Liver (tissue), 3 donors: ENCODE results near the gene PRDM5.

Source experiments
- ATF3 ChIP-seq: IDR thresholded peaks from 2 replicates; pipeline ENCODE4 v1.6.1; 2016; ENCODE audit warnings: antibody characterized with exemption
- FOXA1 ChIP-seq: IDR thresholded peaks from 2 replicates; pipeline ENCODE4 v1.6.1; 2016; ENCODE audit warnings: antibody characterized with exemption
- FOXA2 ChIP-seq: IDR thresholded peaks from 2 replicates; pipeline ENCODE4 v1.6.1; 2016; ENCODE audit warnings: antibody characterized with exemption
- HNF4G ChIP-seq: IDR thresholded peaks from 2 replicates; pipeline ENCODE4 v1.6.1; 2016; ENCODE audit warnings: antibody characterized with exemption
- JUND ChIP-seq, 2 donors: IDR thresholded peaks; 2 replicates each; pipeline ENCODE4 v1.6.1; 2016; ENCODE audit warnings: antibody characterized with exemption in 2 of 2
- SP1 ChIP-seq: IDR thresholded peaks from 2 replicates; pipeline ENCODE4 v1.6.1; 2018; ENCODE audit warnings: antibody characterized with exemption, mild to moderate bottlenecking
- TAF1 ChIP-seq: conservative IDR thresholded peaks from 2 replicates; pipeline ENCODE4 v1.6.1; 2016; ENCODE audit warnings: antibody characterized with exemption, mild to moderate bottlenecking
- YY1 ChIP-seq: IDR thresholded peaks from 2 replicates; pipeline ENCODE4 v1.6.1; 2016; ENCODE audit warnings: antibody characterized with exemption, mild to moderate bottlenecking
- TF ChIP-seq, protein P1 (sequence below): fragments of 150-350 bp; IDR thresholded peaks from 2 replicates; pipeline ENCODE4 v1.5.1; 2017; ENCODE audit warnings: improper control_type of control experiment, low read depth, low read length; ENCODE audit not compliant: missing input control
- TF ChIP-seq, protein P2 (sequence below): IDR thresholded peaks from 2 replicates; pipeline ENCODE4 v1.6.1; 2016; ENCODE audit warnings: antibody characterized with exemption
- donor health status: healthy.
- donor health status: healthy.

DNA sequence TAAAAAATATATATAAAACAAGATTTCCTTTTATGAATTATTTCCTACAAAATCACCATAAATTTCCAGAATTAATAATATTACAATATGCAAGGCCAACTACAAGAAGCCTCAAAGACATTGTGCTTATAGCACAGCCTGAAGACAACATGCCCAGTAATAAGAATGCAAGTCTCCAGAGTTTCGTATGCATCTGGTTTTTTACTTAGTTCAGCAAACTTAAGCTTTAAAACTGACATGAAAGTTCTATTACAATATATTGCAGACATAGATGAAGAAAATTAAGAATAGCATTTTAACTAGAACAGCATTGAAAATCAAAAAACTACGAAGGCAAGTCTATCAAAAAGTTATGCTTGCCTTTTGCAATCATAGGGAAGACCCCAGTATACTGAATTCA is 107.6 kb downstream of the PRDM5 start:
- TF ChIP-seq SP1 (no peak), ATF3 (no peak), TAF1 (no peak), JUND (IDR thresholded peaks at IDR 0.05) (no peak), HNF4G (no peak), FOXA2 (no peak), YY1 (no peak), FOXA1 (no peak)
- TF ChIP-seq, protein P1, sequence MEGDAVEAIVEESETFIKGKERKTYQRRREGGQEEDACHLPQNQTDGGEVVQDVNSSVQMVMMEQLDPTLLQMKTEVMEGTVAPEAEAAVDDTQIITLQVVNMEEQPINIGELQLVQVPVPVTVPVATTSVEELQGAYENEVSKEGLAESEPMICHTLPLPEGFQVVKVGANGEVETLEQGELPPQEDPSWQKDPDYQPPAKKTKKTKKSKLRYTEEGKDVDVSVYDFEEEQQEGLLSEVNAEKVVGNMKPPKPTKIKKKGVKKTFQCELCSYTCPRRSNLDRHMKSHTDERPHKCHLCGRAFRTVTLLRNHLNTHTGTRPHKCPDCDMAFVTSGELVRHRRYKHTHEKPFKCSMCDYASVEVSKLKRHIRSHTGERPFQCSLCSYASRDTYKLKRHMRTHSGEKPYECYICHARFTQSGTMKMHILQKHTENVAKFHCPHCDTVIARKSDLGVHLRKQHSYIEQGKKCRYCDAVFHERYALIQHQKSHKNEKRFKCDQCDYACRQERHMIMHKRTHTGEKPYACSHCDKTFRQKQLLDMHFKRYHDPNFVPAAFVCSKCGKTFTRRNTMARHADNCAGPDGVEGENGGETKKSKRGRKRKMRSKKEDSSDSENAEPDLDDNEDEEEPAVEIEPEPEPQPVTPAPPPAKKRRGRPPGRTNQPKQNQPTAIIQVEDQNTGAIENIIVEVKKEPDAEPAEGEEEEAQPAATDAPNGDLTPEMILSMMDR = no peak
- TF ChIP-seq, protein P2, sequence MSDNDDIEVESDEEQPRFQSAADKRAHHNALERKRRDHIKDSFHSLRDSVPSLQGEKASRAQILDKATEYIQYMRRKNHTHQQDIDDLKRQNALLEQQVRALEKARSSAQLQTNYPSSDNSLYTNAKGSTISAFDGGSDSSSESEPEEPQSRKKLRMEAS = no peak
